Esophagus squamous epithelium (tissue), 5 donors: ENCODE results near the gene HSPA12A. TPM values are rescaled to one million over a fixed set of nuclear protein-coding genes. Genes with fewer than 3 reads are reported as not detected.

Experiments
- DNase-seq: peaks from one replicate; lab custom pipeline; 2025; lab: John Stamatoyannopoulos, UW
- H3K27ac ChIP-seq, 4 donors: fragments of 200-600 bp; sonication (generic); one replicate each; pipeline ENCODE4 v1.5.1; 2016 to 2019; ENCODE audit warnings: mild to moderate bottlenecking in 1 of 4
- H3K27me3 ChIP-seq, 4 donors: fragments of 200-600 bp; sonication (generic); 1 replicate in 3 of 4; 2 replicates in 1 of 4; pipeline versions ENCODE4 v1.5.1 to v1.6.0; 2017 to 2021; ENCODE audit warnings: antibody characterized with exemption in 1 of 4
- H3K36me3 ChIP-seq, 3 donors: fragments of 200-600 bp; sonication (generic); one replicate each; pipeline ENCODE4 v1.5.1; 2016 to 2019
- H3K4me1 ChIP-seq, 3 donors: fragments of 200-600 bp; sonication (generic); one replicate each; pipeline ENCODE4 v1.5.1; 2017 to 2019
- H3K4me3 ChIP-seq, 4 donors: fragments of 200-600 bp; sonication (generic); 1 replicate in 3 of 4; 2 replicates in 1 of 4; pipeline ENCODE4 v1.5.1; 2016 to 2019; ENCODE audit warnings: mild to moderate bottlenecking in 2 of 4, moderate library complexity in 1 of 4
- H3K9me3 ChIP-seq, 3 donors: fragments of 200-600 bp; sonication (generic); one replicate each; pipeline ENCODE4 v1.5.1; 2016 to 2019
- POLR2A ChIP-seq, 4 donors: fragments of 450-650 bp; IDR thresholded peaks; one replicate each; pipeline ENCODE4 v1.6.1; 2017; ENCODE audit warnings: antibody characterized with exemption in 4 of 4, mild to moderate bottlenecking in 4 of 4, moderate library complexity in 3 of 4
- WGBS, 2 donors: methylation state at CpG; one replicate each; pipeline ENCODE4 v1.1.5; 2018; 5-methylcytosine and 5-hydroxymethylcytosine counted together
- intact Hi-C: fragments of 100-400 bp; cut with DNase I; formaldehyde crosslinking; loops from one replicate; pipeline ENCODE4 v1.15.0; 2022
- total RNA-seq, 4 donors: library from RNA; depleted of rRNA; stranded (reverse); fragments of >200 nt; gene quantifications; one replicate each; pipeline ENCODE4 v1.1.0, GENCODE V29; 2016
- TF ChIP-seq, protein P1 (sequence below), 6 experiments: fragments of 450-650 bp in 4 of 6; fragments of 200-600 bp in 2 of 6; sonication (generic) in 2 of 6; IDR thresholded peaks; one replicate each; pipeline ENCODE4 v1.5.1; 2016 to 2019; ENCODE audit warnings: antibody characterized with exemption in 6 of 6, mild to moderate bottlenecking in 4 of 6, moderate library complexity in 4 of 6
- donor health status: DM: yes; HTN: yes; CAD: no.

HSPA12A gene
- total RNA-seq, 4 donors from 2014 or later: 1.9 to 5.9 (median 2.3) TPM

DNA sequence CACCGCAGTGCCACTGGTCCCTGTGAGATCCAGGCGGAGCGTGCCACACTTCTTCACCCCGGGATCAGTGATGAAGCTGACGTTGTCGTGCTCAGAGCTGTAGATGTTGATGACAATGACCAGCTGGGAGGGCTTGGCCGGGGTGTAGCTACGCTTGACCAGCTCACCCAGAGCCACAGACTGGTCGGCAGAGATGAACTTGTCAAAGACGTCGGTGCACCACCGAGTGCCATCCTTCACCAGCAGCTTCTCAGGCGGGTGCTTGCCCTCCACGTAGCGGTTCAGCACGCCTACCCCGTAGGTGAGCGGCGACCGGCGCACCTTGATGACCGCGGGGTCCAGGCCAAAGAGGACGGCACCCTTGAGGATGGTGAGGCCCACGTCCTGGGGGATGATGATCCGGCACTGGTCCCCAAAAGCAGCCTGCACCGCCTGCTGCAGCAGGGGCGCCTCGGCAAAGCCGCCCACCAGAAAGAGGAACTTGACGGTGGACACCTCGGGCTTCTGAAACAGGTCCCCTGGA, 67.4 kb downstream of the HSPA12A start:
- Histone ChIP-seq H3K9me3 (no peaks in the 10 kb centered on the region), H3K36me3 (peaks cover 0 to 8% (median 0%) of the 10 kb centered on the region in 3 donors), H3K4me1 (peaks cover 0 to 6% (median 3%) of the 10 kb centered on the region in 3 donors), H3K27me3 (peaks cover 0 to 10% (median 0%) of the 10 kb centered on the region in 4 donors), H3K4me3 (no peak overlapping the region), H3K27ac (no peak overlapping the region)
- 87 to 100% methylated on average over 3 to 4 of the region's 32 CpGs for WGBS, 2 donors
- DNase-seq: no peak
- TF ChIP-seq, protein P1, sequence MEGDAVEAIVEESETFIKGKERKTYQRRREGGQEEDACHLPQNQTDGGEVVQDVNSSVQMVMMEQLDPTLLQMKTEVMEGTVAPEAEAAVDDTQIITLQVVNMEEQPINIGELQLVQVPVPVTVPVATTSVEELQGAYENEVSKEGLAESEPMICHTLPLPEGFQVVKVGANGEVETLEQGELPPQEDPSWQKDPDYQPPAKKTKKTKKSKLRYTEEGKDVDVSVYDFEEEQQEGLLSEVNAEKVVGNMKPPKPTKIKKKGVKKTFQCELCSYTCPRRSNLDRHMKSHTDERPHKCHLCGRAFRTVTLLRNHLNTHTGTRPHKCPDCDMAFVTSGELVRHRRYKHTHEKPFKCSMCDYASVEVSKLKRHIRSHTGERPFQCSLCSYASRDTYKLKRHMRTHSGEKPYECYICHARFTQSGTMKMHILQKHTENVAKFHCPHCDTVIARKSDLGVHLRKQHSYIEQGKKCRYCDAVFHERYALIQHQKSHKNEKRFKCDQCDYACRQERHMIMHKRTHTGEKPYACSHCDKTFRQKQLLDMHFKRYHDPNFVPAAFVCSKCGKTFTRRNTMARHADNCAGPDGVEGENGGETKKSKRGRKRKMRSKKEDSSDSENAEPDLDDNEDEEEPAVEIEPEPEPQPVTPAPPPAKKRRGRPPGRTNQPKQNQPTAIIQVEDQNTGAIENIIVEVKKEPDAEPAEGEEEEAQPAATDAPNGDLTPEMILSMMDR (IDR thresholded peaks at IDR 0.05): no peak
- TF ChIP-seq POLR2A (IDR thresholded peaks at IDR 0.05): no peak
- intact Hi-C loops: no loop called here

DNA sequence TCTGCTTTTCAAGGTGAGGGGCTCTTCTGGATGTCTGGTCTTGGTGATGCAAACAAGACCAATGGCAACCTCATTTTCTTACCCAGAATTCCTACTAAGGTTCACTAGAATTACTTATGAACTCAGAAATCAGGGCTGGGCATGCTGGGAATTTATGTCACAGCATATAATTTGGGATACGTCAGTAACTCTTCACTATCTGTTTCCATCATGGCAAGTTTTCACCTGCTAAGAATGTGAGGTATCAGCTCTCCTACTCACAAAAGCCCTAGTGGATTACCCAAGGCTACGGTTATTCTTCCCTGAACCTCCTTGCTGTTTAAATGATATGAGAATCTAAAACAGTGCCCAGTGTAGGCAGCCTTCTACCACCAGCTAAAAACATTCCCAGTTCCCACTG, 68.5 kb downstream of the HSPA12A start:
- 65 to 71% methylated on average over 2 of the region's 2 CpGs for WGBS, 2 donors
- Histone ChIP-seq H3K4me3 (no peak overlapping the region), H3K4me1 (peaks cover 0 to 10% (median 6%) of the 10 kb centered on the region in 3 donors), H3K9me3 (no peaks in the 10 kb centered on the region), H3K36me3 (peaks cover 0 to 8% (median 0%) of the 10 kb centered on the region in 3 donors), H3K27me3 (peaks cover 0 to 16% (median 0%) of the 10 kb centered on the region in 4 donors), H3K27ac (no peak overlapping the region)
- no peak for TF ChIP-seq POLR2A (IDR thresholded peaks at IDR 0.05)
- TF ChIP-seq, protein P1 (IDR thresholded peaks at IDR 0.05): no peak
- no peak for DNase-seq
- intact Hi-C loops: no loop called here

DNA sequence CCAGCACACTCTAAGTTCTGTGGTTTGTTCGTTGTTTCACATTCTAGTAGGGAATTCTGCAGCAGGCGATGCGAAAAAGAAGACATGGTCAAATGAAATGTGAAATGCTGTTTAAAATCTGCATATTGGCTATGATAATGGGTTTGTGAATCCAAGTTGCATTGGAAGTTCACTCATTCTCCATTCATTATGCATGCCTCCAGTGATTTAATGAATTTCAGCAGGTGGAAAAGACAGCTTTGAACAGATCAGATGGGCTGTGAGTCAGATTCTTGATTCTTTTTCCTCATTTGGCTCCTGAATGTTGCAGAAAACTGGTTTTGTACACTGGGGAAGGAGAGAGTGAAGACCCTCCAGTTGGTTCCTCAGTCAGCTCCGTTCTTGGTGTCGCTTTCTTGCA, 69.5 kb downstream of the HSPA12A start:
- 84 to 91% methylated on average over 5 of the region's 5 CpGs for WGBS, 2 donors

DNA sequence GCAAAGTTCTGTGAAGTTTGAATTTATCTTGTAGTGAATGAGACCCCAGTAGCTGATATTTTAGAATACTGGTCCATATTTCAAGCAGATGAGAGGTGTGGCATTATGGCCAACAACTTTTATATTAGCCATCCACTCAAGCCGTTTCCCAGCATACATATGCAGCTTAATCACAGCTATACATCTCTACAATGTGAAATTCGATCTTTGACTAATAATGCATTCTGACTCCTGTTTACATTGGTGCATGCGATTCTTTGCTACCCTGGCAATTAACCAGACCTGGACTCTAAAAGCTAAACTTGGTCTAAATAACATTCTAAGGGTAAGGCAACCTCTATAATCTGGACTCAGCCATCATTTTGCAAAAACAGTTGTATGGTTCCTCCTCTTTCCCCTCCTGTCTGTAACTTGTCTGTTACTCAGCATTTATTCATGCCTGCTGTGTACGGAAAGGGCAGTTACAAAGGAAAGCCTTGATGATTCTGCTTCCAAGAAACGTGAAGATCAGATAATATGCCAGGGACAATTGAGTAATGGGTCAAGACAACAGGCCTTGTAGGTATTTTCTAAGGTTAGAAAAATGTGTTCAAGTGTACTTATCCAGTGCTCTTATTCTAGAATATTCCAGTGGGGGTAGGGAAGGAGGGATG, 71.0 kb downstream of the HSPA12A start:
- Histone ChIP-seq H3K9me3 (no peaks in the 10 kb centered on the region), H3K4me1 (peaks cover 0 to 10% (median 6%) of the 10 kb centered on the region in 3 donors), H3K27me3 (peaks cover 0 to 17% (median 0%) of the 10 kb centered on the region in 4 donors), H3K36me3 (peaks cover 0 to 8% (median 0%) of the 10 kb centered on the region in 3 donors), H3K4me3 (no peak overlapping the region), H3K27ac (no peak overlapping the region)
- WGBS, 2 donors: 36 to 61% methylated on average over 5 of the region's 5 CpGs
- no peak for DNase-seq
- intact Hi-C loops: no loop called here
- TF ChIP-seq, protein P1 (IDR thresholded peaks at IDR 0.05): no peak
- TF ChIP-seq POLR2A (IDR thresholded peaks at IDR 0.05): no peak

More for the DNA sequence above, 69.5 kb downstream of the HSPA12A start:
- intact Hi-C loops: no loop called here
- Histone ChIP-seq H3K9me3 (no peaks in the 10 kb centered on the region), H3K27me3 (peaks cover 0 to 17% (median 0%) of the 10 kb centered on the region in 4 donors), H3K4me3 (no peak overlapping the region), H3K27ac (no peak overlapping the region), H3K4me1 (peaks cover 0 to 10% (median 6%) of the 10 kb centered on the region in 3 donors), H3K36me3 (peaks cover 0 to 8% (median 0%) of the 10 kb centered on the region in 3 donors)
- DNase-seq: no peak
- TF ChIP-seq, protein P1 (IDR thresholded peaks at IDR 0.05): no peak
- no peak for TF ChIP-seq POLR2A (IDR thresholded peaks at IDR 0.05)

DNA sequence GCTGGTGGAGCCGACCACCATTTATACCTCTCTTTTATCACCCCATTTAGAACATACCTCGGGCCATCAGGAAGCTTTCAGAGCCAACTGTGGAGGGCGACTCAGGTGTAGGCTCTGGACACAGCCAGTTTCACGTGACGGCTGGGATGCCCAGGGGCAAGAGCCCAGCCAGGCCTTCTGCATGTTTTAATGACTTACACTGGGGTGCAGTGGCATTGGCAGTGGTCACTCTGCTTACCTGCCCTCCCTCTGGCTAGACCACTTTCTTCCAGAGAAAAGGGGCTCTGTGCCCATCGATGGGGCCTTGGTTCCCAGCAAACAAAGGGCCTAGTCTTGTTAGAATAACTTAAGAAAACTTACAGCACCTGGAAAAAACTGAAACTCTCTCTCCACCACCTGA, 71.7 kb downstream of the HSPA12A start:
- peaks cover 0 to 8% (median 0%) of the 10 kb centered on the region in 3 donors for H3K36me3 ChIP-seq
- no peak overlapping the region for H3K27ac ChIP-seq
- no peak for DNase-seq
- TF ChIP-seq, protein P1 (IDR thresholded peaks at IDR 0.05): no peak
- TF ChIP-seq POLR2A (IDR thresholded peaks at IDR 0.05): no peak
- H3K4me1 ChIP-seq: peaks cover 0 to 10% (median 6%) of the 10 kb centered on the region in 3 donors
- WGBS, 2 donors: 53 to 83% methylated on average over 3 to 5 of the region's 6 CpGs
- H3K9me3 ChIP-seq: no peaks in the 10 kb centered on the region
- H3K27me3 ChIP-seq: peaks cover 0 to 17% (median 0%) of the 10 kb centered on the region in 4 donors
- intact Hi-C loops: no loop called here
- H3K4me3 ChIP-seq: no peak overlapping the region
